ENCODE data around the gene RNASEH2C.

DNA sequence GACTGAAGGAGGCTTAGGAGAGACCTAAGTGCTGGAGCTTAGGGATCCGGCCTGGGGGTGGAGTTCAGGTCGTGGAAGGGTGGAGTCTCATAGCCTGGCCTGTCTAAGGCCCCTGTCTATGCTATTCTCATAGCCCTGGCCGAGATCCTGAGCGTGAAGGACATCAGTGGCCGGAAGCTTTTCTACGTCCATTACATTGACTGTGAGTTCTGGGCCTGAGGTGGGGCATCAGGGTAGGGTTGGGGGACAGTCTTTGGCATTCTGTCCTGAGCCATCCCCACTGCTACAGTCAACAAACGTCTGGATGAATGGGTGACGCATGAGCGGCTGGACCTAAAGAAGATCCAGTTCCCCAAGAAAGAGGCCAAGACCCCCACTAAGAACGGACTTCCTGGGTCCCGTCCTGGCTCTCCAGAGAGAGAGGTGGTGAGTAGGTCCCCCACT lies 7.9 kb downstream of the RNASEH2C start:
- no peak for TF ChIP-seq POLR2A (IDR thresholded peaks at IDR 0.05)
- TF ChIP-seq, protein P1, sequence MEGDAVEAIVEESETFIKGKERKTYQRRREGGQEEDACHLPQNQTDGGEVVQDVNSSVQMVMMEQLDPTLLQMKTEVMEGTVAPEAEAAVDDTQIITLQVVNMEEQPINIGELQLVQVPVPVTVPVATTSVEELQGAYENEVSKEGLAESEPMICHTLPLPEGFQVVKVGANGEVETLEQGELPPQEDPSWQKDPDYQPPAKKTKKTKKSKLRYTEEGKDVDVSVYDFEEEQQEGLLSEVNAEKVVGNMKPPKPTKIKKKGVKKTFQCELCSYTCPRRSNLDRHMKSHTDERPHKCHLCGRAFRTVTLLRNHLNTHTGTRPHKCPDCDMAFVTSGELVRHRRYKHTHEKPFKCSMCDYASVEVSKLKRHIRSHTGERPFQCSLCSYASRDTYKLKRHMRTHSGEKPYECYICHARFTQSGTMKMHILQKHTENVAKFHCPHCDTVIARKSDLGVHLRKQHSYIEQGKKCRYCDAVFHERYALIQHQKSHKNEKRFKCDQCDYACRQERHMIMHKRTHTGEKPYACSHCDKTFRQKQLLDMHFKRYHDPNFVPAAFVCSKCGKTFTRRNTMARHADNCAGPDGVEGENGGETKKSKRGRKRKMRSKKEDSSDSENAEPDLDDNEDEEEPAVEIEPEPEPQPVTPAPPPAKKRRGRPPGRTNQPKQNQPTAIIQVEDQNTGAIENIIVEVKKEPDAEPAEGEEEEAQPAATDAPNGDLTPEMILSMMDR (IDR thresholded peaks at IDR 0.05) = no peak
